Stimulated activated CD4-positive, alpha-beta T cell treated with anti-CD3 and anti-CD28 coated beads, TNF-alpha, amount 100 ng/mL, for 24 hours (primary cell): ENCODE data around the gene SH2B2.

Experiments used
- DNase-seq, 3 experiments: peaks; one replicate each; pipeline ENCODE4 v3.0.0-alpha.2; 2020; ENCODE audit warnings: low read depth in 3 of 3

SH2B2 gene

DNA sequence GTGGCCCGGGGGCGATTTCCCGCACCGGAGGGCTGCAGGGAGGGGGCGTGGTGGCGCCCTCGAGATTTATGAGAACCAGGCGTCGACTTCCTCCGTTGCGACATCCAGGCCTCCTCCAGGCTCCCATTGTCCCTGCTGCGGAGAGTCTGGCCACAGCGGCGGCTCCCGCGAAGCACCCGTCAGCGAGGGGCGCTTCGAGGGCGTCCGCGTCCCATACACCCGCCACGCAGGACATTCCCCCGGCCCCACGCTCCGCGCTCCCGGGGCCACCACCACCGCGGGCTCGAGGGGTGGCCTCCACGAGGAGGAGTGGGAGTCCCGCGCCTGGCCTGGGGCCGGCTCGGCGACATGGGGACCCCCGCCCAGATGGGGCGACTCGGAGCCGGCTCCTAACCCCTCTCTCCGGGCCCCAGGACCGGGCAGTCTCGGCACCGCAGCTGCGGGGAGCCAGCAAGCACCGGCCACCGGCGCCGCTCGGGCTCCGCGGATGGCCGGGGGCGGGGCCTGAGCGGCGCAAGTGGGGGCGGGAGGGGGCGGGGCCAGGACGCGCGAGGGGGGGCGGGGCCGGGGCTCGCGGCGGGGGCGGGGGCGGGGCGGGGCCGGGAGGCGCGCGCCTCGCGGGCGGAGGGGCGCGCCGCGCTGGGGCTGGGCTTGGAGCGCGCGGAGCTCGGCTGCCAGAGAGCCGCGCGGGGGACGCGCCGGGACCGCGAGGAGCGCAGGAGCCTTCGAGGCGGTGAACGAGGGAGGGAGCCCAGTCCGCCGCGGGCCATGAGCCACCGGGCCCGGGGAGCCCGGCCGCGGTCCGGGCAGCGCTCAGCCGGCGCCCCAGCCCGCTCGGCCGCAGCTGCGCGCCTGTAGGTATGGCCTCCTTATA is at the start of gene SH2B2:
Gene SH2B2 (plus strand): TSS at position 632 of the 874 bp plus-strand sequence. CDS start 13,683 bp downstream, outside the sequence.
- no peak for DNase-seq

- DNase-seq = no peak
Observed at GRCh38 chr7:102239206-102239820, 47.4 kb upstream of the SH2B2 start.

DNA sequence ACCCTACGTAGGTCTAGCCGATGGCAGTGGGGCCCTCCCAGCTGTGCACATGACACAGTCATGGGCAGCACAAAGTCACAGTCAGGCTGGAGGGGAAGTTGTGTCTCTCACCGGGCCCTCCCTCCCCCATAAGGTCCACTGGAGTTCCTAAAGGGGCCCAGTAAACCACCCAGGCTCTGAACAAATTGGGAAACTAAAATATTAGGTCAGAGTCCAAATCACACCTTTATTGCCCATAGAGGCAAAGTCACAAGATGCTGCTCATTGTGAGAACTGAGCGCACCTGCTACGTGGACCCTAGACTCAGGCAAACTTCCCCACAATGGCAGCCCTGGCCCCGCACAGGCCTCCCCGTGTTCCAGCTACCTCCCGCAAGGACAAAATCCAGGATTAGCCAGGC is 45.2 kb upstream of the SH2B2 start:
- DNase-seq = no peak

DNA sequence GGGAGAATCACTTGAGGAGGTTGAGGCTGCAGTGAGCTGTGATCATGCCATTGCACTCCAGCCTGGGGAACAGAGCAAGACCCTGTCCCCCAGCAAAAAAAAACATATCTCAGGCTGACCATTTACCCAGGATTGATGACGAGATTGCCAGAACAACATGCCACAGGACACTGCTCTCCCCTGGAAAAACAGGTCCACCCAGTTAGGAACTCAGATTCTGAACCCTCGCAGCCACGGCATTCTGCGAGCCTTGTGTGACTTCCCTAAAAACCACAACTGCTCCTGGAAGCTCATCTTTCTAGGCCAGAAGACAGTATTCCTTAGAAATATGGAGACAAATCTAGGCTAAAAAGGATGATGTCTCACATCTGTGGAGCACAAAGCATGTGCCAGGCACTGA is 42.1 kb upstream of the SH2B2 start:
- no peak for DNase-seq

GRCh38 chr7:102248081-102248455 is 38.6 kb upstream of the SH2B2 start:
- DNase-seq = no peak

DNA sequence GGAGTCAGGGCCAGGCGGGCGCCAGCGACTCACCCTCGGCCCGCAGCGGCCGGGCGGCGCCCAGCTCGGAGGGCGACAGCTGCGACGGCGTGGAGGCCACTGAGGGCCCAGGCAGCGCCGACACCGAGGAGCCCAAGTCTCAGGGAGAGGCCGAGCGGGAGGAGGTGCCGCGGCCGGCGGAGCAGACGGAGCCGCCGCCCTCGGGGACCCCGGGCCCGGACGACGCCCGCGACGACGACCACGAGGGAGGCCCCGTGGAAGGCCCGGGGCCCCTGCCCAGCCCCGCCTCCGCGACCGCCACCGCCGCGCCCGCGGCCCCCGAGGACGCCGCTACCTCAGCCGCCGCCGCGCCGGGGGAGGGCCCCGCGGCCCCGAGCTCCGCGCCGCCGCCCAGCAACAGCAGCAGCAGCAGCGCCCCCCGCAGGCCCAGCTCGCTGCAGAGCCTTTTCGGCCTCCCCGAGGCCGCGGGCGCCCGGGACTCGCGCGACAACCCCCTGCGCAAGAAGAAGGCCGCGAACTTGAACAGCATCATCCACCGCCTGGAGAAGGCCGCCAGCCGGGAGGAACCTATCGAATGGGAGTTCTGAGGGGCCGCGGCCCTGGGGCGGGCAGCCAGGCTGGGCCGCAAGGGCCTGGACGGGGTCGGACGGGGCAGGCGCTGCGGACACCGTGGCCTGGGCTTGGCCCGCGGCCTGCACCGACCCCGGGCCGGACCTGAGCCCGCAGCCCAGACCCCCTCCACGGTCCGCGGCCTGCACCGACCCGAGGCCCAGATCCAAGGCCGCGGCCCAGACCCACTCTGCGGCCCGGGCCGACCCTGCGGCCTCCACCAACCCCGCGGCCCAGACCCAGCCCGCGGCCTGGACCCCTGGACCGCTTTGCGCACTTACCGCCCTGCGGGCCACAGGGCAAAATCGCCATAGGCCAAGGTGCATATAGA is 37.9 kb upstream of the SH2B2 start:
- DNase-seq = no peak

DNA sequence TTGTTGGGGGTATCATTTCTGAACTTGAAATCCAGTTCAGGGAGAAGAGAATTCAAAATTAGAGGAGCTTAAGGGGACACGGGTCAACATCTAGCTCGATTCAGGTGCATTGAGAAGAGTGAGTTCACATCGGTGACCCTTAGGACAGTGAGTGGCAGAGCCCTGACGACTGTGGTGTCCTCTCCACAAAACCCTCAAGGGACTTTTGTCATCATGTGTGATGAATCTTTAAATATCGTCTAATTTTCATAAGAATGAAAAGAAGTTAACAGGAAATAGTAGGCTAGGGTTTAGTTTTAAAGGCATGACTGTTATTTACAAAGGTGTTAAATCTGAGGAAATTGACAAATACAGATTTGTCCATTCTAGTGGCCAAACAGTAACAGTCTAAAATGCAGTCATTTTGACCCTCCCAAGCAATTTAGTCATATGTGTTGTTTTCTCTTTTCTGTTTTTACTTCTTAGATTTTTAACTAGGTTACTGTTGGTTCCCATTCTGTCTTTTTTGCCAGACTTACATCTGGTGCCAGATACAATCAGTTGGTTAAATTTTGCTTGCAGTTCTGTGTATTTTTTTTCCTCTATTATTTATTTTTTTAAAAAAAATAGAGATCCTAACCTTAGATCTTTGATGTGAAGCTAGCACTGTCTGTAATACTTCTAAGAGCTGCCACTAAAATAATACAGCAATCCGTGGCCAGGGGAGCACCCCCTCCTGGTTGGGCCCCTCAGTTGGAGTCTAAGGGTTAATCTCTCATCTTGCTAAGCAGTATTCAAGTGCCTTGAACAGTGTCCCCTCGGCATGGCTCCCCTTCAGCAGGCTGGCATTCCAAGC is 34.9 kb upstream of the SH2B2 start:
- DNase-seq = no peak

DNA sequence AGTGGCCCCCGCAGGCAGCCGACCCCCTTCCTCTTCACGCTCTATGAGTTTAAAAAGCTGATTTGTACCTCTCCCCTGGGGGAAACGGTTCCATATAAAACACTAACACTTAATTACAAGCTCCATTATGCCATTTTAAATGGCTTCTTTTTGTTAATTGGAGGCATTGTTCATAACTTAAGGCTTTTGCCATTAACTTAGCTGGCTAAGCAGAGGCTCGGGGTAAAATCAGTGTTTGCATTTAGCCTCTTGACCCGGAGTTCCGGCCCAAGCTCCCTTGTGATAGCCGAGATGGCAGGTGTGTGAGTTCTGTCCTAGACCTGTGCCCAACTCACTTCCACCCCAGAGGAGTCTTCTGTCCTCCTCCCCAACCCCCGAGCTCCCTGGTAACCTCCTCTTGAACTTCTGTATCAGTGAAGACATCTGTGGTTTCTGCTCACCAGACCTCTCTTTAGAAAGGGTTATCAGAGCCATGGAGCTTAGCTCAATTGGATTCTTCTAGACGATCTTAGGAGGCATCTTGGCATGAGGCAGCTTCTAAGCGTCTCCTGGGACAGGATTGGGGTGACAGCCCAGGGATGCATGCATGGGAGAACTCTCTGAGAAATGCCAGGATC is 34.2 kb upstream of the SH2B2 start:
- no peak for DNase-seq

- no peak for DNase-seq
Observed at GRCh38 chr7:102253066-102253972, 33.3 kb upstream of the SH2B2 start.

DNA sequence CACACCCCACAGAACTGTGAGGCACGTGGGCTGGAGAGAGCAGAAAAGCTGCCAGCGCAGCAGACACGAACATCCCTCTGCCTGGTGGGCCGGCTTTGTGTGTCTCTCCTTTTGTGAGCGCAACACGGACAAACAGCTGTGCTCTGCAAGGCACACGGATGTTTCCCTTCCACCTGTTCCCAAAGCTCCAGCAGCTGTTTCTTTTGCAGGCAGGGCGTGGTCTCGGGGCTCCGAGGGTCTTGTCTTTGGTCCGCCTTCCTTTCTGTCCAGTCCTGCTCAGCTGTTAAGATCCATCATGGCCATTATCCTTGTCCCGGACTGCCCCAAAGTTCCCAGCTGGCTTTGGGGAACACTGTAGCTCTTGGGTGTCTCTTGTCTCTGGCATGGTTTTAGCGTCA is 32.7 kb upstream of the SH2B2 start:
- no peak for DNase-seq

DNA sequence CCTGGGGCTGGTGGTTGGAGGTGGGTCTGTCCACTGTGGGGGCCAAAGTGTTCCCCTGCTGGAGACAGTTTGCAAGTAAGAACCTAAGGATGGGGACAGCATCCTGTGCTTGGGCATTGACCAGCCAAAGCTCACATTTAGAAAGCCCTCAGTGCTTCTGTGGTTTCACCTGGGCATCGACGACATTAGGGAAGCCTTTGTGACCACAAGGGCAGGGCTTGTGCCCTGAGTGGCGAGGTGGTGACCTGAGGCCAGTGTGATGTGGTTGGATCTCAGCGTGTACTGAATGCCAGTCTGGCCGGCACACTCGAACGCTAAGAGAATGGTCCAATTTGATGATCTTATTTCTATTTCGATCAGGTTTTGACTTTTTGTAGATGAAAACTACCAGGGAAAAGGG is 32.1 kb upstream of the SH2B2 start:
- no peak for DNase-seq

GRCh38 chr7:102255501-102255900 is 31.2 kb upstream of the SH2B2 start:
- DNase-seq = no peak

DNA sequence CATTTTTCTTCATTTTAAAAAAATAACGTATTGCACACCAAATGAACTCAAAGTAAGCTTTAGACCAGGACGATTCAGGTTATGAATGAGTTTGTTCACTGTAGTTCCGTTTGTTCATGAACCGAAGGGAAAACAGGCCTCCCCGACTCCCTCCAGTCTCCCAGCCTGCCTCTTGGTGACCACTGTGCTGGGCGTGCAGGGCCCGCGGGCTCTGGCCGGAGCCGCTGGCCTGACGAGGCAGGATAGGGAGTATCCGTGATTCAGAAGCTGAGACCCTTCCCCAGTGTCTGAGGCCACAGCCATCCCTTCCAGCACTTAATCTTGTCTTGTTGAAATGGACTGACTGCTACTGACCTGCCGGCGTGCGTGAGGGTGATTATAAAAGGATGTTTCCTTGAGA is 30.8 kb upstream of the SH2B2 start:
- DNase-seq = no peak

- DNase-seq = no peak
Observed at GRCh38 chr7:102258073-102258748, 28.5 kb upstream of the SH2B2 start.

GRCh38 chr7:102258749-102259107 is 27.9 kb upstream of the SH2B2 start:
- DNase-seq = no peak

GRCh38 chr7:102260856-102261255 is 25.8 kb upstream of the SH2B2 start:
- no peak for DNase-seq

GRCh38 chr7:102261451-102261850 is 25.2 kb upstream of the SH2B2 start:
- DNase-seq = no peak

GRCh38 chr7:102262546-102262945 is 24.1 kb upstream of the SH2B2 start:
- DNase-seq = no peak

- DNase-seq = no peak
Observed at GRCh38 chr7:102264367-102264891, 22.2 kb upstream of the SH2B2 start.
